Activated CD8-positive, alpha-beta T cell treated with anti-CD3 and anti-CD28 coated beads for 36 hours (primary cell): ENCODE results near the gene VWC2. TPM values are rescaled to one million over a fixed set of nuclear protein-coding genes. Genes with fewer than 3 reads are reported as not detected.

Experiments
- ATAC-seq: fragments of 200-7000 bp; cut with Tn5 transposase; one replicate; pipeline ENCODE4 v1.10.0; 2021; ENCODE audit warnings: mild to moderate bottlenecking, moderate library complexity
- CTCF ChIA-PET: fragments of 350-600 bp; sonication (Branson Sonifier 250); formaldehyde crosslinking; loops from one replicate; lab custom pipeline; 2021; ENCODE audit warnings: antibody characterized with exemption; lab: Charles Lee
- POLR2A ChIA-PET: fragments of 350-600 bp; sonication (Branson Sonifier 250); formaldehyde crosslinking; loops from one replicate; lab custom pipeline; 2021; ENCODE audit warnings: antibody characterized with exemption; lab: Charles Lee
- DNase-seq: peaks from one replicate; pipeline ENCODE4 v3.0.0-alpha.2; 2020
- H3K27ac Mint-ChIP-seq: one replicate; pipeline ENCODE4 v1.8.0; 2021; ENCODE audit warnings: mild to moderate bottlenecking, mixed read lengths
- H3K27me3 Mint-ChIP-seq: one replicate; pipeline ENCODE4 v1.8.0; 2021; ENCODE audit warnings: mixed read lengths
- H3K36me3 Mint-ChIP-seq: one replicate; pipeline ENCODE4 v1.8.0; 2021; ENCODE audit warnings: low read depth, mixed read lengths
- H3K4me1 Mint-ChIP-seq: one replicate; pipeline ENCODE4 v1.8.0; 2021; ENCODE audit warnings: low read depth, mixed read lengths
- H3K4me3 Mint-ChIP-seq: one replicate; pipeline ENCODE4 v1.8.0; 2021; ENCODE audit warnings: mild to moderate bottlenecking, moderate library complexity, mixed read lengths
- H3K9me3 Mint-ChIP-seq: one replicate; pipeline ENCODE4 v1.8.0; 2021; ENCODE audit warnings: mixed read lengths
- intact Hi-C: fragments of 100-400 bp; cut with micrococcal nuclease; formaldehyde crosslinking; loops from one replicate; pipeline ENCODE4 v1.10.0; 2022
- total RNA-seq, 2 experiments: library from RNA; stranded (reverse); gene quantifications; one replicate each; pipeline ENCODE4 v1.2.3, GENCODE V29; 2021
- TF ChIP-seq, protein P1 (sequence below): fragments of 200-600 bp; IDR thresholded peaks from one replicate; pipeline ENCODE4 v1.8.0; 2022; ENCODE audit warnings: antibody characterized with exemption, mild to moderate bottlenecking

VWC2 gene
- total RNA-seq, 2 experiments from 2014 or later = not detected

DNA sequence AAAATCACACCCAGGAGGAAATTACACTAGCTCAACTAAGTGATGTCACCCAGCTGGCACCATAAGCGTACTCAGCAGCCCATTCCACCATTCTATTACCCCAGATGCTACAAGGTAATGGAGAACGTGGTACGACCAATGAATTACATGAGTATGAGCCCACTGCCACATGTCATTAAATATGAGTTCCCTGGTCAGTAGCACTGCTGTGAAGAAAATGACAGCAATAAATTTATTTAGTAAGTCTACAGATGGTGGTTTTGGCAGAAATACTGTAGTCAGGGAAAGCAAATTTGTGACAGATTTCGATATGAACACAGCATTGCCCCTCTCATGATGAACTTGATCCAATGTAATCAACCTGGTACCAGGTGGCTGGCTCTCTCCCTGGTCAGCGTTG is 154.2 kb downstream of the VWC2 start:
- peaks cover 18% of the 10 kb centered on the region for H3K9me3 Mint-ChIP-seq
- intact Hi-C loops = no loop called here
- ATAC-seq (no peak), DNase-seq (no peak)
- TF ChIP-seq, protein P1, sequence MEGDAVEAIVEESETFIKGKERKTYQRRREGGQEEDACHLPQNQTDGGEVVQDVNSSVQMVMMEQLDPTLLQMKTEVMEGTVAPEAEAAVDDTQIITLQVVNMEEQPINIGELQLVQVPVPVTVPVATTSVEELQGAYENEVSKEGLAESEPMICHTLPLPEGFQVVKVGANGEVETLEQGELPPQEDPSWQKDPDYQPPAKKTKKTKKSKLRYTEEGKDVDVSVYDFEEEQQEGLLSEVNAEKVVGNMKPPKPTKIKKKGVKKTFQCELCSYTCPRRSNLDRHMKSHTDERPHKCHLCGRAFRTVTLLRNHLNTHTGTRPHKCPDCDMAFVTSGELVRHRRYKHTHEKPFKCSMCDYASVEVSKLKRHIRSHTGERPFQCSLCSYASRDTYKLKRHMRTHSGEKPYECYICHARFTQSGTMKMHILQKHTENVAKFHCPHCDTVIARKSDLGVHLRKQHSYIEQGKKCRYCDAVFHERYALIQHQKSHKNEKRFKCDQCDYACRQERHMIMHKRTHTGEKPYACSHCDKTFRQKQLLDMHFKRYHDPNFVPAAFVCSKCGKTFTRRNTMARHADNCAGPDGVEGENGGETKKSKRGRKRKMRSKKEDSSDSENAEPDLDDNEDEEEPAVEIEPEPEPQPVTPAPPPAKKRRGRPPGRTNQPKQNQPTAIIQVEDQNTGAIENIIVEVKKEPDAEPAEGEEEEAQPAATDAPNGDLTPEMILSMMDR = no peak
- no peak overlapping the region for H3K4me3 Mint-ChIP-seq
- ChIA-PET POLR2A (no interaction called here), CTCF (no interaction called here)
- no peak overlapping the region for H3K27ac Mint-ChIP-seq
- H3K36me3 Mint-ChIP-seq = no peaks in the 10 kb centered on the region
- H3K4me1 Mint-ChIP-seq = no peaks in the 10 kb centered on the region
- no peaks in the 10 kb centered on the region for H3K27me3 Mint-ChIP-seq

DNA sequence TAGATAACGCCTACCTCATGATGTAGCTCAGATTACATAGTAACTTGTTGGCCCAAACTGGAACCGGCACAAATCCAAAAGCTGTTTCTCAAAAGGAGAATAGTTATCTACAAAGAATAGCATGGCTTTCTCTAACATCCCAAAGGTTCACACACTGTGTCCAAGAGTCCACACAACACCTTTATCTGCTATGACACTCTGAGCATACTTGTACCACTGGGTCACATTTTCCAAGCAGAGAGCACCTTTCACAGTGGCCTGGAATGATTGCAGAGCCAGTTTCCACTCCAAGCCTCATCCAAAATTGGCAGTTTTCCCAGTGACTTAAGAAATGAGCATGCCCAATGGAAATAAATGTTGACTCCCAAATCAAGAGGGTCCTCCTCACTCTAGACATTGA is 155.3 kb downstream of the VWC2 start:
- ATAC-seq = no peak
- intact Hi-C loops = no loop called here
- peaks cover 19% of the 10 kb centered on the region for H3K9me3 Mint-ChIP-seq
- TF ChIP-seq, protein P1 = no peak
- DNase-seq = no peak
- H3K27ac Mint-ChIP-seq = no peak overlapping the region
- ChIA-PET CTCF (no interaction called here), POLR2A (no interaction called here)
- H3K4me1 Mint-ChIP-seq = no peaks in the 10 kb centered on the region
- no peaks in the 10 kb centered on the region for H3K27me3 Mint-ChIP-seq
- H3K36me3 Mint-ChIP-seq = no peaks in the 10 kb centered on the region
- no peak overlapping the region for H3K4me3 Mint-ChIP-seq

- Mint-ChIP-seq H3K9me3 (peaks cover 19% of the 10 kb centered on the region), H3K27ac (no peak overlapping the region), H3K4me1 (no peaks in the 10 kb centered on the region), H3K36me3 (no peaks in the 10 kb centered on the region), H3K27me3 (no peaks in the 10 kb centered on the region), H3K4me3 (no peak overlapping the region)
- ChIA-PET CTCF (no interaction called here), POLR2A (no interaction called here)
- TF ChIP-seq, protein P1 = no peak
- no peak for DNase-seq
- ATAC-seq = no peak
- intact Hi-C loops = no loop called here
Observed at GRCh38 chr7:49931627-49932026, 158.2 kb downstream of the VWC2 start.

GRCh38 chr7:49937608-49938007 is 164.2 kb downstream of the VWC2 start:
- no peak for DNase-seq
- no peak overlapping the region for H3K4me3 Mint-ChIP-seq
- POLR2A ChIA-PET = no interaction called here
- H3K27me3 Mint-ChIP-seq = no peaks in the 10 kb centered on the region
- intact Hi-C loops = no loop called here
- H3K9me3 Mint-ChIP-seq = peaks cover 1% of the 10 kb centered on the region
- CTCF ChIA-PET = no interaction called here
- H3K27ac Mint-ChIP-seq = no peak overlapping the region
- no peaks in the 10 kb centered on the region for H3K4me1 Mint-ChIP-seq
- ATAC-seq = no peak
- TF ChIP-seq, protein P1 = no peak
- H3K36me3 Mint-ChIP-seq = no peaks in the 10 kb centered on the region
